Measurements from ENCODE around the gene ACSBG1.
"Not testable (repeated sequence)": the region's sequence is repeated elsewhere in the genome, so short reads cannot be mapped to it uniquely, and the experiment has no call there.

ACSBG1 gene

DNA sequence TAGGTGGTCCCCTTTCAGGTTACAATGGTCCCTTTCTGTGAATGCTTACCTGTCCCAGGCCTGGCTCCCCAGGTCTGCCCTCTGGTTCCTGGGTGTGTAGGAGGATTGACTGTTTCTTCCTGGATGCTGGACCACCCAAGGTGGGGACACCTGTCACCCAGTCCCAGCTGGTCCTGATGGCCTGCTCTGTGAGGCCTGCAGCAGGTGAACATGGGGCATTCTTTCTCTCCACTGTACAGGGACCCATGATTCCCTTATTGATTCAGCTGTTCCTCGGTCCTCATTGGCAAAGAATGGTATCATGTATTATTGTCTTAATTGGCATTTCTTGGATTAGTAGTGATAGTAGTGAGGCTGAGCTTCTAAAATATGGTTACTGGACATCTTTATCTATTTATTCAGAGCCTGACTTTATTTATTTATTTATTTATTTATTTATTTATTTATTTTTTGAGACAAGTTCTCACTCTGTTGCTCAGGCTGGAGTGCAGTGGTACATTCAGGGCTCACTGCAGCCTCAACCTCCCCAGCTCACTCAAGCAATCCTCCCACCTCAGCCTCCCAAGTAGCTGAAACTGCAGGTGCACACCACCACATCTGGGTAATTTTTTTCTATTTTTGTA, 21.2 kb upstream of the ACSBG1 start:
- no peak for DNase-seq (ENCODE audit: low read depth in 1 of 2, low spot score in 1 of 2)

DNA sequence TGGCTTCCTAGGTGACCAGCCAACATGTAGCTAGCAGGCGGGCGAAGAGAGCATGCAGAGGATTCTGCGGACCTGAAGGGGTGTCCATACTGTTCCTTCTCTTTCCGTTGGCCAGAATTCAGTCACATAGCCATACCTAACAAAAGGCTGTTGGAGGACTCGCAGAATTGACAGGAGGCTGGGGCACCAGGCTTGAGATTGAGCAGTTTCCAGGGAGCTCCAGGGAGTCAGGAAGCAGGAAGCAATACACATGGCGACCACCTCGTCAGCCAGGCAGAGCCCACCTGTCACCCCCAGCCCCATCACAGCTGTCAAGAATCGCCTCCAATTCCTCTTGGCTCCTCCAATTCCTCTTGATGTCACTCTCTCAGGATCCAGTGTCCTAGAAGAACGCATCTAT, 16.8 kb upstream of the ACSBG1 start:
- DNase-seq (ENCODE audit: low read depth in 1 of 2, low spot score in 1 of 2), result no peak

DNA sequence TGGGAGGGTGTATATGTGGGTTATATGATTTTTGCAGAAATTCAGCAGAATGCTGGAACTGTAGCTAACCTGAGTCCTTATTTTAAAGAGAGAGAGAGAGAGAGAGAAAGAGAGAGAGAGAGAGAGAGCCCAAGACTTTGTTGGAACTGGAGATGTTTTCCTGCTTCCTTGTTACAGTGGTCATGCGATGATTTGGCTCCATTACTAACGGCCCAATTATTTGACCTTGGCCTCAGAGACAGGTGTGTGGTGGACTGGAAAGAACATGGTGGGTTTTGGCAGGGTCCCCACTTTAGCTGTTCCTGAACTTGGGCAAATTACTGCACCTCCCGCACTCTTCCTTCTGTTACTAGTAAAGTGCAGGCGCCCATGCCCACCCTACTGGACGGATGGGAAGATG, 14.8 kb upstream of the ACSBG1 start:
- no peak for DNase-seq (ENCODE audit: low read depth in 1 of 2, low spot score in 1 of 2)

DNA sequence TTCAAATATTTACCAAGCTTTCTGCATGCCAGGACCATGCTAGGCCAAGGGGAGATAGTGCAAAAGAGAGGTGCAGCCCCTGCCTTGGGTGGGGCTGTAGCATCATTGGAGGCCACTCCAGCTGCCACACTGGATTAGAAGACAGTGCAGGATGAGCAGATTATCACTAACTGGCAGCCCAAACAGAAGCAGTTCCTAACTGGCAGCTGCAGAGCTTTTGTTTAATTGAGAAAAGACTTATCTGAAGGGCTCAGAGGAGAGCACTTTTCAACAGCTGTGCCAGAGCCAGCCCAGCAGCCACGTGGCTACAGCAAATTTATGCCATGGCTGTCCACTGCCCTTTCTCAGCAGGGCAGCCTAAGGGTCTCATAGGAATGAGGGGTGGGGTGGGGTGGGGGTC, 13.5 kb upstream of the ACSBG1 start:
- DNase-seq (ENCODE audit: low read depth in 1 of 2, low spot score in 1 of 2), result no peak

DNA sequence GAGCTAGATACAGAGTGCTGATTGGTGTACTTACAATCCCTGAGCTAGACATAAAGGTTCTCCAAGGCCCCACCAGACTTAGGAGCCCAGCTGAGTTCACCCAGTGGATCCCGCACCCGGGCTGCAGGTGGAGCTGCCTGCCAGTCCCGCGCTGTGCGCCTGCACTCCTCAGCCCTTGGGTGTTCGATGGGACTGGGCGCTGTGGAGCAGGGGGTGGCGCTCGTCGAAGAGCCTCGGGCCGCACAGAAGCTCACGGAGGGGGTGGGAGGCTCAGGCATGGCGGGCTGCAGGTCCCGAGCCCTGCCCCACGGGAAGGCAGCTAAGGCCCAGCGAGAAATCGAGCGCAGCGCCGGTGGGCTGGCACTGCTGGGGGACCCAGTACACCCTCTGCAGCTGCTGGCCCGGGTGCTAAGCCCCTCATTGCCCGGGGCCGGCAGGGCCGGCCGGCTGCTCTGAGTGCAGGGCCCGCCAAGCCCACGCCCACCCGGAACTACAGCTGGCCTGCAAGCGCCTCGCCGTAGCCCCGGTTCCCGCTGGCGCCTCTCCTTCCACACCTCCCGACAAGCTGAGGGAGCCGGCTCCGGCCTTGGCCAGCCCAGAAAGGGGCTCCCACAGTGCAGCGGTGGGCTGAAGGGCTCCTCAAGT, 11.7 kb upstream of the ACSBG1 start:
- not testable (repeated sequence) for DNase-seq (ENCODE audit: low read depth in 1 of 2, low spot score in 1 of 2)

DNA sequence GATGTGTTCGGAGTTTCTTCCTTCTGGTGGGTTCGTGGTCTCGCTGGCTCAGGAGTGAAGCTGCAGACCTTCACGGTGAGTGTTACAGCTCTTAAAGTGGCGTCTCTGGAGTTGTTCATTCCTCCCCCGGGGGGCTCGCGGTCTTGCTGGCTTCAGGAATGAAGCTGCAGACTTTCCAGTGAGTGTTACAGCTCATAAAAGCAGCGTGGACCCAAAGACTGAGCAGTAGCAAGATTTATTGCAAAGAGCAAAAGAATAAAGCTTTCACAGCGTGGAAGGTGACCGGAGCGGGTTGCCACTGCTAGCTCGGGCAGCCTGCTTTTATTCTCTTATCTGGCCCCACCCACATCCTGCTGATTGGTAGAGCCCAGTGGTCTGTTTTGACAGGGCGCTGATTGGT, 11.0 kb upstream of the ACSBG1 start:
- not testable (repeated sequence) for DNase-seq (ENCODE audit: low read depth in 1 of 2, low spot score in 1 of 2)

DNA sequence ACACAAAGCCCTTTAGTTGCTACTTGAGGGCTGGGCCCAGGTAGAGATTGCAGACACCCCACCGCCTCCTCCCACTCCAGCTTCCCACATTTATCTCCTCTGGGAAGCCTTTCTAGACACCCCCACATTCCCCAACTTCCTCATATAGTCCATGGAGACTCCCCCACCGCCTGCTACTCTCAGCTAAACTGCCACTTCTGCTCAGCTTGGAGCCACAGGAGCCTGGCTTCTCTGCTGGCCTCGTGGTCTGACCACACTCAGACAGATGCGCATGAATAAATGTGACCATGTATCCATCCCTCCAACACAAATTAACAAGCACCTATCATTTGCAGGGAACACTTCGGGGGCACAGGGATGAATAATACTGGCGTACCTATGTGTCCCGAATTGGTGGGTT, 10.5 kb upstream of the ACSBG1 start:
- DNase-seq (ENCODE audit: low read depth in 1 of 2, low spot score in 1 of 2), result no peak

DNA sequence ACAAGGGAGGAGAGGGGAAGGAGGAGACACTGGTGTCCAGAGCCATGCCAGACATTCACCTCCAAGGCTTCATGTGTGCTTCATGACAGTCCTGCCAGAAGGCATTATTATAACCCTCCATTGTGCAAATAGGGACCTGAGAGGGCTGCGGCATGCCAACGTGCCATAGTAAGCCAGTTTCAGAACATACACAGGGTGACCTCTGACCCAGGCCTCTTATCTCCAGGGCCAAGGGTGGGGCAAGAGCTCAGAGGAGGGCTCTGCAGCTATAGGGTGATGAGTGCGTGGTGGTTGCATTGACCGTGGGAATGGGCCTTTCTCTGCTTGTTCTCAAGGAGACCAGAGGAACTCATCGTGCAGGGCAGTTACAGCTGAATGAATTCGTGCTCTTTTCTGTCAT, 9.7 kb upstream of the ACSBG1 start:
- no peak for DNase-seq (ENCODE audit: low read depth in 1 of 2, low spot score in 1 of 2)

DNA sequence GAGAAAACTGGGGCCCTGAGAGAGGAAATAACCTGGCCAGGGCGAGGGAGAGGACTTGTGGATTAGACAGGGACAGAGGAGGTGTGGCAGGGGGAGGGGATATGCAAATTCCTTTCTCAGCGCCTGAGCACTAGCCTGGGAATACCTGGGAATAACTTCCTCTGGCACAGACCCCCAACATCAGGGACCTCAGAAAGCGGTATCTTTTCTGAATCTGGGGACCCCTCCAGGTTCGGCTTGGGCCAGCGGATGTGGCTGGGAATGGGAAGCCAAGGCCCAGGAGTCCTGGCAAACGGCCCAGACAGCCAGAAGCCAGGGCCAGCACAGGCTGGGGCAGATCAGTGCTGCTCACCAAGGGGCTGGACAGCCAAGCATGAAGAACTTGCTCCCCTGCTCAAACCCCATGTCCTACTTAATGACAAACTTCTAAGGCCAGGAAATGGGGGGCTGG, 9.2 kb upstream of the ACSBG1 start:
- DNase-seq (ENCODE audit: low read depth in 1 of 2, low spot score in 1 of 2), result no peak

DNA sequence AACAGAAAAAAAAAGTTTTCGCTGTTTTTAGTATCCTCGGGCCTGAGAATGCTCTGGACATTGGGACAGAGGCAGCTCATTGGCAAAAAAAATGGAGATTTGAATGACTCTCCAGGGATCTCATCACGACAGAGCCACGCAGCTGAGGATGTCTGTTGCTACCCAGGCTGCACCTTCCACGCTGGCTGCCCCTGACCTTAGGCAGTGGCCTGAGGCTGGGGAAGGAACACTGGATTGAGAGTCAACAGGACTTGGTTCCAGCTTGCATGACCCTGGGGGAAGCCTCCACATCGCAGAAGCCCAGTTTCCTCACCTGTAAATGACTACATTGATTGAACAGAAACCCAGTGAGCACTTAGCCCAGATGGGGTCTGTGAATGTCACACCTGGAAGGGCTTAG, 8.7 kb upstream of the ACSBG1 start:
- DNase-seq (ENCODE audit: low read depth in 1 of 2, low spot score in 1 of 2), result no peak

DNA sequence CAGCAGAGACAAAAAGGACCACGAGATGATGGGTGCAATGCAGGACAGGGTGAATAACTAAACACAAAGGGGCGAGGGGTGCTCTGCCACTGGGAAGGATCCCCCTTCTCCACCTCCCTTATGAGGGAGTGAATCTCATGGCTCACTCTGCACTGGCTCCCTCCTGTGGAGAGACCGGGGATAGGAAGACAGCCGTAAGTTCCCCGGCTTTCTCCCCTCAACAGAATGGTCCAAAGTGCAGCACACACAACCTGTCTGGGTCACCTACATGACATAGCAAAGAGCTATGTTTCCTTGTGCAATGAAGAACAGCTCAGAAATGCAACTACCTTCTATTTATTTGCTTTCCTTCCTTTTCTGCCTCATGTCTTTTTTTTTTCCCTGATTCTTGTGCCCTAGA, 7.8 kb upstream of the ACSBG1 start:
- no peak for DNase-seq (ENCODE audit: low read depth in 1 of 2, low spot score in 1 of 2)

DNA sequence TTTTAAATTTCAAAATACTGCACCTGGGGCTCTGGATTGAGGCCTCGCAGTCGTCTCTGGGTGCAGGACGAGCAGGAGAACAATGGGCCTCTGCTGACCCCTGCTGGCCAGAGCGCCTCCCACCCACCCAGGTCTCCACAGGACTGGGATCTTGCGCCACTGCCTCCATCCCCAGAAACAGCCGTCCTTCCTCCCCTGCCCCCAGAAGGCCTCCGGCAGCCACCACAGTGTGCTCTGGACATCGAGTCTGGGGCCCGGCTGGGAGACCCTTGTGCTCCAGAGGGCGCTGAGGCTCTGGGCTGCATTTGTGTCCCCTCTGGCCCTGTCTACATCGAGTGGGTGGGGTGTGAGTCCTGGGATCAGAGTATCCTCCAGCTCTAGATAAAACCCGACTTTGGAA, 6.7 kb upstream of the ACSBG1 start:
- peak; percentile 74 to 75 for DNase-seq (ENCODE audit: low read depth in 1 of 2, low spot score in 1 of 2)

DNA sequence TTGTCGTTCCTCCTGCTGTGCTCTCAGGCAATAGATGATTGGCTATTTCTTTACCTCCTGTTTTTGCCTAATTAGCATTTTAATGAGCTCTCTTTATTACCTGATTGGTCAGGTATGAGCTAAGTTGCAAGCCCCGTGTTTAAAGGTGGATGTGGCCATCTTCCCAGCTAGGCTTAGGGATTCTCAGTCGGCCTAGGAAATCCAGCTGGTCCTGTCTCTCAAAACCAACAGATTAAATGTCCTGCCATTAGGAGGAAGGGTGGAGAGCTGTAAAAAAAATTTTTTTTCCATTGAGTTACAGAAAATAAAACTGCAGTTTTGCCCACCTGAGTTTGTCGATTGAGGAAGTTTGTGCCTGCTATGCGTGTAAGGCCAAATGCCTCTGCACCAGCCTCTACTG, 5.4 kb upstream of the ACSBG1 start:
- no peak for DNase-seq (ENCODE audit: low read depth in 1 of 2, low spot score in 1 of 2)

DNA sequence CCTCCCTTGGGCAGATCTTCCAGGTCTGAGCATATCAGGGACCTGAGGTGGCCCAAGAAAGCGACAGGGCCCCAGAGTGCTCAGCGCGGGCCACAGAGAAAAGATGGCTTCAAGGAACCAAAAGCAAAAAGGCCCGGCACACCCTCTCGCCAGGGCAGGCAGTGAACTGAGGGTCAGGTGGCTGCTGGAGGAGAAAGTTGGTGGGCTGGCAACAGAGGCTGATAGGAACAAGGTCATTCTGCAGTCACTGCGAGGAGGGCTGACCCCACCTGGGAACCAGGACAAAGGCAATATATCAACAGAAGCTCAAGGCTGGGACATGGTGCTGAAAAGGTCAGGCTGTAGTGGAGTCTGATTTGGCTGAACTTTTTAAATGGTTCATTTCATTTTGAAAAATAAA, 2.8 kb upstream of the ACSBG1 start:
- no peak for DNase-seq (ENCODE audit: low read depth in 1 of 2, low spot score in 1 of 2)

DNA sequence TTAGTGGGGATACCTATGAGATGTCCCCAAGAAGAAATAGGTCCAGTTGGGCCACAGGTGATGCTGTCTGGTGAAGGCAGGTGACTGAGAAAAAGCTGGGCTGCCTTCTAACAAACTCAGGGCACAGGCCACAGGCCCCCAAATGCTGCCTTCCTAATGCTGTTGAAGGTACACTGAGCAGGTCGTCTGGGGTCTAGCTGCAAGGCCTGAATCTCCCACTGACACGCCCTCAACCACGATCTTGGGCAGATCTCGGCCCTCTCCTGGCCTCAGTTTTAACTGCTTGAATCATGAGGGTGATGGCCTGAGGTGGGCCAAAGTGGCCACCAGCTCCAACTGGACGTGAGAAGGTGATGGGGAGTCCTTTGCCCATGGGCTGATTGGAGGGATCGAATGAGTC, 2.1 kb upstream of the ACSBG1 start:
- DNase-seq (ENCODE audit: low read depth in 1 of 2, low spot score in 1 of 2), result no peak

DNA sequence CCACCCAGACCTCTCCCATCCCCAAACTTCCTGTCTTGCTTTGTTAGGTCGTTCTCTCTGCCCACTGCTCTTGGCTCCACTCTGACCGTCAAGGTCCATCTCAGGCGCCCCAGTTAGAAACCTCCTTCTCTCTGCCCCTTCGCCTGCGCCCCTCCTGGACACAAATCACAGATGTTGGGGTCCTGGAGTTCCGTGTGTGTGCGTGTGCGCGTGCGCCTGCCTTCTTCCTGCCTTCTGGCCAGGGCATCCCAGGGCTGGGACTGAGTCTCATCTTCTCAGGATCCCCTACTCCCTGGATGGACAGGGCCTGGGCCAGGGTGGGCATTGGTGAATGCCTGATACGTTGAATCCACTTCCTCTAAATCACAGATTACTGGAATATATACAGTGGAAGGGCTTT, 869 bp downstream of the ACSBG1 start:
- no peak for DNase-seq (ENCODE audit: low read depth in 1 of 2, low spot score in 1 of 2)

DNA sequence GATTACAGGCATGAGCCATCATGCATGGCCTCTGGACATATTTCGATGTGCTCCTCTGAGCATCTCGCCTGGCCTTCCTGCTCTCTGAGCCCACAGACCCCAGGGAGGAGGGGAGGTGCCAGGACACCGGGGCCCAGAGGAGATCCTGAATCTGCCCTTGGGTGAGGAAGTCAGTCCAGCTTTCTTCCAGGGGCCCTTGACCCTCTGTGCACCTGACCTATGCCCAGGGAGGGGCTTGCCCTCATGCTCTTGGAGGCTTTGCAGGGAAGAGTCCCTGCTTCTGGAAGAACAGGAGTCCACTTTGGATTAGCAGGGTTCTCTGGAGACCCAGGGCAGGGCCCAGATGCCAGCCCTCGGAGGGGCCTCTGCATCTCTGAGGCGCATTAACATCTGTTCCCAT, 1.4 kb downstream of the ACSBG1 start:
- DNase-seq (ENCODE audit: low read depth in 1 of 2, low spot score in 1 of 2), result no peak

DNA sequence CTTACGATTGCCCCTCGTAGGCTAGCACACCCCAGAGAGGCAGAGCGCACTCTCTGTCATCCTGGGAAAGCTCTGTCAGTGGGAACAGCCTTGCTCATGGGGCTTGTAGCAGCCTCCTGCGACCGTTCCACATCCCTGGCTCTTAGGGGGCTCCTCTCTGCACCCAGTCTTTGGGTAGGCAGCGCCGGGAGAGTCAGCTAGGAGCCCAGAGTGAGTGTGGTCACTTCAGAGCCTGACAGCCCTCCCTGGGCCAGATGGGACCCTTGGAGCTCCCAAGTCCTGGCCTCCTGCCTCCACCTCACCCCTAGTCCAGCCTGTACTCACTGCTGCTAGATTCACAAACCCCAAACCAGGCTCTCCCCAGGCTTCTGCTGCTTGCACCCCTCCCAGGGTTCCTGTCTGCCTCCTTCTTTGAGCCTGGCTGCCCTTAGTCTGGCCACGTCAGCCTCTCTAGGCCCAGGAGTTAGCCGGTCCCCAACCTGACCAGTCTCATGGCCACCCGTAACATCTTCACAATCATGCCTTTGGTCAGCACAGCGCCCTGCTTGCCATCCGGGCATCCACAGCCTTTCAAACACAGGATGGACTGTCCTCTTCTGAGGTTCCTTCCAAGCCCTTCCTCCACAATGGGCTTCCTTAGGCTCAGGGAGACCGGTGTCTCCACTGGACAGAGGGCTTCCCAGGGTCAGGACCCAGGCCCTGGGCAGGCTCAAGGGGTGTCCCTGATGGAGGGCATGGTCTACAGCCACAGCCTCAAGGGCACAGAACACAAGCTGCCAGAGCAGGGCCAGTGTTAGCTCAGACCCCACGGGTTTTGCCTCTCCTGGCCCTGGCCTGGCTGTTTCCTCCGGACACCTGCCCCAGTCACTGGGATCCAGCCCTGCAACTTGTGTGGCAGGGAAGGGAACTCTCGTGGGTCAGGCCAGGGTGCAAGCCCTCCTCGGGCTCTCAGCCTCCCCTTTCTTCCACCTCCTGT, 4.6 kb downstream of the ACSBG1 start:
- DNase-seq (ENCODE audit: low read depth in 1 of 2, low spot score in 1 of 2), result no peak

DNA sequence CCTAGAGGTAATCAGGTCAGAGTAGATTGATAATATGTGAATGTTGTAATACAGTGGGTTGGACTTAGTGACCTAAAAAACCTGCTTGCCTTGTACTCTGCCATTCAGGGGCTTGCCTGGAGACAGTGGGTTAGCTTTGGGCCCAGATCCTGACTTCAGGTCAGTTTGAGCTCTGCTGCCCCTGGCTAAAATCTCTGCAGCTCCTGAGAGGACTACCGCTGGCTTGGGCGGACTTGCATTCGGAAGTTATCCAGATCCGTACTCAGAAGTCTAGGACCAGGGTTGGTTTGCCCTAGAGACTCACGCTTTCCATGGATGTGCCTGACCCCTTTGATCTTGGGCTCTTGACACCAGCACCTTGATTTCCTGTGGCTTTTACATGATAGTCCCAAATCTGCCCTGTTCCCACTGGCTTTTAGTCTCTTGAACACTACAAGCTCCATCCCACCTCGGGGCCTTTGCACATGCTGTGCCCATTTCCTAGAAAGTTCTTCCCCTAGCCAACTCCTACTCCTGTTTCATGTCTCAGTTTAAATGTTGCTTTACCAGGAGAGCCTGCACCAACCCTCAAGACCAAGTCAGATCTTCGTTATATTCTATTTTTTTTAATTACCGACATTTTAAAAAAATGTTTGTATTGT, 5.9 kb downstream of the ACSBG1 start:
- no peak for DNase-seq (ENCODE audit: low read depth in 1 of 2, low spot score in 1 of 2)

DNA sequence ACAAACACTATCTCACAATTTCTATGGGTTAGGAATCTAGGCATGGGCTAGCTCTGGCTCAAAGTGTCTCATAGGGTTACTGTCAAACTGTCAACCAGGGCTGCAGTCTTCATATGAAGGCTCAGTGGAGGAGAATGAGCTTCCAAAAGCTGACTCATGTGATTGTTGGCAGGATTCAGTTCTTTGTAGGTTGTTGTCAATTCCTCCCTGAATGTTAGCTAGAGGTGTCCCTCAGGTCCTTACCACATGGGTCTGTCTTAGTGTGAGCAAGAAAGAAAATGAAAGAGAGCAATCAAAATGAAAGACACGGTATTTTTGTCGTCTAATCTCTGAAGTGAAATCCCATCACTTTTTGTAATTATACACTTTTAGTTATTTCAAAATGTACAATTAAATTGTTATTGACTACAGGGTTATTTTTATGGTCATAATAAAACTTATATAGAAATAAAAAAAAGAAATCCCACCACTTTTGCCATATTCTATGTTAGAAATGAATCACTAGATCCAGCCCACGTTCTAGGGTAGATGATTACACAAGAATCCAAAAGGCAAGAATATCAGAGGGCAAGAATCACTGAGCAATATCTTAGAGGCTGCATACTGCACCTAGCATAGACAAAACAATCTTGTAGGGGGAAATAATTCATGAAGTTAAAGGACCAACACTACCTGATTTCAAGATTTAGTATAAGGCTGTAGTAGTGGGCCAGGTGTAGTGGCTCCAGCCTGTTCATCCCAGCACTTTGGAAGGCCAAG, 8.4 kb downstream of the ACSBG1 start:
- DNase-seq (ENCODE audit: low read depth in 1 of 2, low spot score in 1 of 2), result no peak

DNA sequence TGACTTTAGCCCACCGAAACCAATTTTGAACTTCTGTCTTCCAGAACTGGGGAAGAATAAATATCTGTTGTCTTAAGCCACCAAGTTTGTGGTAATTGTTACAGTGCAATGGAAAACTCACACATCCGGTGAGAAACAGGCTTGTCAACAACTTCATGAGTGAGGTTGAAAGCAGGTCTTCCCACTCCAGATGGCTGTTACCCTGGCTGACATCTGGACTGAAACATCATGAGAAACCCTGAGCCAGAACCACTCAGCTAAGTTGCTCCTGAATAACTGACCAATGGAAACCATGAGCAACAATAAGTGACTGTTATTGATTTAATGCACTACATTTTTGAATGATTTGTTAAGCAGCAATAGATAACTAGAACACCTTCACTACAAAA, 10.3 kb downstream of the ACSBG1 start:
- no peak for DNase-seq (ENCODE audit: low read depth in 1 of 2, low spot score in 1 of 2)

Measured in activated CD4-positive, alpha-beta T cell treated with anti-CD3 and anti-CD28 coated beads, Interleukin-2, amount 50 U/mL, for 24 hours (primary cell).